Activated gamma-delta T cell treated with Interleukin-2 at 50 U/mL for 16 hours (primary cell): ENCODE measurements around the gene RHOJ.

Experiments
- DNase-seq: peaks from one replicate; pipeline ENCODE4 v3.0.0-alpha.2; 2020

RHOJ gene

GRCh38 chr14:63209160-63209559 is 4.9 kb downstream of the RHOJ start:
- DNase-seq = no peak

- DNase-seq = no peak
Observed at GRCh38 chr14:63210812-63211211, 6.6 kb downstream of the RHOJ start.

- no peak for DNase-seq
Observed at GRCh38 chr14:63212209-63212608, 8.0 kb downstream of the RHOJ start.

GRCh38 chr14:63212776-63213500 is 8.7 kb downstream of the RHOJ start:
- DNase-seq = no peak

- DNase-seq = no peak
Observed at GRCh38 chr14:63214417-63215196, 10.4 kb downstream of the RHOJ start.

GRCh38 chr14:63220526-63220925 is 16.3 kb downstream of the RHOJ start:
- DNase-seq = no peak

- no peak for DNase-seq
Observed at GRCh38 chr14:63223596-63223995, 19.4 kb downstream of the RHOJ start.

- no peak for DNase-seq
Observed at GRCh38 chr14:63224196-63224595, 20.0 kb downstream of the RHOJ start.

- no peak for DNase-seq
Observed at GRCh38 chr14:63228217-63228616, 24.0 kb downstream of the RHOJ start.

GRCh38 chr14:63229330-63230059 is 25.3 kb downstream of the RHOJ start:
- DNase-seq = no peak

GRCh38 chr14:63231766-63232165 is 27.5 kb downstream of the RHOJ start:
- DNase-seq = no peak

GRCh38 chr14:63237791-63238190 is 33.5 kb downstream of the RHOJ start:
- no peak for DNase-seq

- DNase-seq = no peak
Observed at GRCh38 chr14:63240221-63240620, 36.0 kb downstream of the RHOJ start.

- no peak for DNase-seq
Observed at GRCh38 chr14:63241096-63241495, 36.9 kb downstream of the RHOJ start.

- DNase-seq = no peak
Observed at GRCh38 chr14:63243646-63244045, 39.4 kb downstream of the RHOJ start.

- no peak for DNase-seq
Observed at GRCh38 chr14:63245893-63246292, 41.6 kb downstream of the RHOJ start.

- DNase-seq = no peak
Observed at GRCh38 chr14:63248211-63248610, 44.0 kb downstream of the RHOJ start.

- DNase-seq = no peak
Observed at GRCh38 chr14:63249092-63249491, 44.8 kb downstream of the RHOJ start.

GRCh38 chr14:63257299-63257698 is 53.1 kb downstream of the RHOJ start:
- DNase-seq = no peak

GRCh38 chr14:63262446-63262845 is 58.2 kb downstream of the RHOJ start:
- DNase-seq = no peak

GRCh38 chr14:63266106-63266505 is 61.9 kb downstream of the RHOJ start:
- DNase-seq = no peak

- no peak for DNase-seq
Observed at GRCh38 chr14:63267171-63267570, 62.9 kb downstream of the RHOJ start.

- no peak for DNase-seq
Observed at GRCh38 chr14:63268771-63269170, 64.5 kb downstream of the RHOJ start.
